ENCODE measurements around the gene LARGE1.
A peak's percentile ranks its signal among the peaks of the same experiment; 100 is the strongest.

Gene LARGE1

DNA sequence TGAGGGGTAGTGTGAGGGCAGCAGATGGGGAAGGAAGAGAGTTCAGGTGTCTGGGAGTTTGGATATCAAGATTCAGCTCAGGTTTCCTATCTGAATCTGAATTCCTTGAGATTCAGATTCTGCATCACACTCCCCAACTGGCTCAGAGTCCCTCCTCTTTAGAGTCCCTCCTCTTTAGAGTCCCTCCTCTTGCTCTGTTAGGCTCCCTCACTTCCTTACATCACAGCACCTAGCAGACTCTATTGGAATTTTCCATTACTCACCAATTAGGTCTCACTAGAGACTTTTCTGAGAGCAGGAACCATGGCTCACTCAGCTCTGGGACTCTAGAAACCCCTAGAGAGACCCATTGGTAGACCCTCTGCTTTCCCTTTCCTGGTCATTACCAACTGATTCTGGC is 558.7 kb downstream of the LARGE1 start:
- no peak for DNase-seq (ENCODE audit: low spot score)

DNA sequence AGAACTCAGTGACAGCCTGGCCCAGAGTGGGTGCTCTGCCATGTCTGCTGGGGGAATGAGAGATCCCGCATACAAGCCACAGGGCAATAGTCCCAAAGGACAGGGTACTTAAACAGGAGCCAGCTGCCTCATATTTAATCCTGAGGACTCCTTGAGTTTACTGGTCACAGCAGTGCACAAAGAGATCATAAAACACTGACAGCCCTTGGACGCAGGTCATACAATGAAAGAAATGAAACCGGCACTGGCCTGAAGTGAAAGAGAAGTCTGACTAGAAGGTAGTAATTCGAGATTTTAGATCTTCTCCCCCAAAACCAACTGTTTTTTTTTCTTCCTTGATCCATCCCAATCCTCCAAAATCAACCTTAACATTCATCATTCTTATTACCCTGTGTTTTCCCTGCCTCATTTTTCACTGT is 562.3 kb downstream of the LARGE1 start:
- no peak for DNase-seq (ENCODE audit: low spot score)

DNA sequence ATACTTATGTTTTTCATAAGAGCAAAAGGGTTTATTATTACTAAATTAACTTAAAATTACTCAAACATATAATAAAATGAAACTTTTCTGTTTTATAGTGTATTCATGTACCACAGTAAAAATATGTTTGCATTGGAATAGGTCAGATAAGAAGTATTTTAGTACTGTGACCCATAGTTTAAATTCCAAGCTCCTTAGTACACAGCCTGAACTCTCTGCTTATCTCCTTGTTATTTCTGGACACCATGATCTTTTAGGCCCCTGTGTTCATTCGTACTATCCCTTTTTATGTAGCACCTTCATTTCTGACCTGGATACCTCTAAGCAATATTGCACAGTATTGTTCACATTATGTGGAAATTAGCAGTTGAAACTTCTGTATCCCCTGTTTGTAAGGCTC is 565.3 kb downstream of the LARGE1 start:
- DNase-seq (ENCODE audit: low spot score) = no peak

DNA sequence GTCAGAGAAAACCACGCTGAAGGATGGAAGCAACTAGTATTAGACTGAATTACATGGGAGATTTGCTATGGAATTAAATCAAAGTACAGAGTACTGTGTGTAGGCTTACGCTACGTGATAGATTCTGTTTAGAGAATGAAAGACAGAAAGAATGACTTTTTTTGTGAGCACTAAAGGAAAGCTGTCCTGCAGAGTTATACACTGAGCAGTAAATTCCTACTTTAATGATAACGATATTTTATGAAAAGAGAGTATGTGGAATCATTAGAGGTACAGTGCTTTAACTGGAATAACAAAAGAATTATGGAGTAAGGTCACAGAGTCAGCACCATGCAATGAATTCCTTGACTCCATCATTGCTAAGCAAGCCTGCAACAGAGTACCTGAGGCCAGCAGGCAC is 566.8 kb downstream of the LARGE1 start:
- DNase-seq (ENCODE audit: low spot score) = no peak

DNA sequence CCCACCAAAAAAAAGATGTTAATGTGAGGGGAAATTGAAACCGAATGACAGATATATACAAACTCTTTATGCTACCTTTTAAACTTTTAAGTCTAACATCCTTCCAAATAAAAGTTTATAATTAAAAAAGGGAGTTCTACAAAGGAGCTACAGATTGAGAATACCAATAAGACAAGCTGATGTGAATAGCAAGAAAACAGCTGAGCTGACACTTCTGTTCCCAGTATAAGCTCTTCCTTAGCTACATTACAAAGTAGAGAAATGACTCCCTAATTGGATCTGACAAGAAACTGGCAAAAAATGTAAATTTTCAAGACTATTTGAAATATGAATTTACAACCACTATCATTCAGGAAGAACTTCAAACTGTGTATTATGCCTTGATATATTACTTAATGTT is 567.5 kb downstream of the LARGE1 start:
- DNase-seq (ENCODE audit: low spot score) = no peak

DNA sequence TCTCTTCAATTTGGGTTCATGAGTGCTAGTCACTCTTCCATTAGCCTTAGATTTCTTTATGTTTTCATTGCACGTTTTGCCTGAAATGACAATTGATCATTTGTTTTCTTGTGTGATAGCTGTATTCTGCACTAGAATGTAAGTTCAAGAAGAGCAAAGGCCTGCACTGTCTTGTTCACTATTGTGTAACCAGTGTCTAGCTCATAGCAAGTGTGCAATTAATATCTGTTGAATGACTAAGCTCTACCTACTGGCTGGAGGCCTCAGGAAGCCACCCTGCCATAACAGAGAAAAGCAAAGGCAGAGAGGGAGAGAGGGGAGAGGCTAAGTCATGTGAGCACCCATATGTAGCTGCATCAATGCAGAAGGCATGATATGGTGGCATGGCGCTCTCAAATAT is 569.3 kb downstream of the LARGE1 start:
- DNase-seq (ENCODE audit: low spot score) = no peak

DNA sequence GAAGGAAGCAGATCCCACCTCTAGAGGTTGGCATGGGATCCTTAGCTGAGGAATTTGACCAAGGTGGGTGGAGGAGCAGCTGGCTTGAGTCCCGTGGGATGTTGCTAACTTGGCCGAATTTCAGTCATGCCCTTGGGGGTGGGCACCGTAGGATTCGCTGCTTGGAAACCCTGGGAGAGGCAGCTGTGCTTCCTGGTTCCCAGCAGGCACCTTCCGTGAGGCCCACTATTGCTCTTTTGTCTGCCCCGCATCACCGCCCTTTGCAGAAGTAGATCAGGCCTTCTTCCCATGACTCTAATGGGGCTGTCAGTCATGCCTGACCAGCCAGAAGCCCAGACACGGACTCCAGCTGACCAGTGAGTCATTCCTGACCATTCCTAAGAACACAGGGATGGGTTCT is 569.8 kb downstream of the LARGE1 start:
- no peak for DNase-seq (ENCODE audit: low spot score)

DNA sequence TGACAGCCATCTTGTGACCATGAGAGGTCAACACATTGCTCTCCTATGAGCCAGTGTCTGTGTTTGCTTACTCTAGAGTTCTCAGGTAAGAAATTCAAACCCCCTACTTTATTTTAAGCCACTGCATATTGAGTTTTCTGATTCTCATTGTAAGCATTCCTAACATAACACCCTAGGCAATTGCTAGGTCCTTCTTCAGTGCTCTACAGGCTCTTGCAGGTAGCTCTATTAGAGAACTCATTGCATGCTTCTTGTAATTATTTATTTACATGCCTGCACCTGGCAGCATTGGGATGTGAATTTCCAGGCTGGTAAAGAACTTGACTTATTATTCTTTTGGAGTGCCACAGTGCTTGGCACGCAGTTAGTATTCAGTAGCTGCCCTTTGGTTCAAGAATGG is 573.3 kb downstream of the LARGE1 start:
- no peak for DNase-seq (ENCODE audit: low spot score)

DNA sequence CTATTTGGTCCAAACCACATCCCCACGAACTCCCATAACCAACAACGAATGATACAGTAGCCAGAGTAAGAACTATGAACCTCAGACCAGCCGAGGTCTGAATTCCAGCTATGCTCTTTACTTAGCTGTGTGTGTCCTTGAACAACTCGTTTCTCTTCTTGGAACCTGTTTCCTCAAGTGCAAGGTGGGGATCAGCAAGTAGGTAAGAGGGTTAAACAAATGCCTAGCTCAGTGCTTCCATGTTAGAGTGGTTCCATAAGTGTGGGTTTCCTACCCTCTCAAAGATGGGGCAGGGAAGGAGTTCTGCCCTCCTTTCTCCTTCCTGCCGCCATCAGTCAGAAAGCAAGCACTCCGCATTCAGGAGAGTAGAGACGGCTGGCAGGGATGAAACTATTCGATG is 578.7 kb downstream of the LARGE1 start:
- no peak for DNase-seq (ENCODE audit: low spot score)

DNA sequence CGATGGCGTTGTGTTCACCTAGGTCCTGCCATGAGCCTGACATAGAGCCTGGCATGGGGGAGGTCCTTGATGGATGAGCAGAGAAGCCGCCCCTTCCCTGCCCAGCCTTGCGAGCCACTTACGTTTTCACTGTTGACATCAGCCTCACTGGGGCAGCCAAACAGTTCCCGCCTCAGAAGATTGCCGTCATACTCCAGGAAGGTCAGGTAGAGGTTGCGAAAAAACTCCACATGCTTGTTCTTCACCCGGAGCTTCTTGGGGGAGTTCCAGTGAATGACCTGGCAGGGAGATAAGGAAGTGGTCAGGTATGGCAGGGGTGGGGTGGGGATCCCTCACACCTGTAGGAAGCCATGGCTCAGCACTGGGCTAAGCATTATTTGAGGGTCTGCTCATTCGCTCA is 582.8 kb downstream of the LARGE1 start:
- no peak for DNase-seq (ENCODE audit: low spot score)

DNA sequence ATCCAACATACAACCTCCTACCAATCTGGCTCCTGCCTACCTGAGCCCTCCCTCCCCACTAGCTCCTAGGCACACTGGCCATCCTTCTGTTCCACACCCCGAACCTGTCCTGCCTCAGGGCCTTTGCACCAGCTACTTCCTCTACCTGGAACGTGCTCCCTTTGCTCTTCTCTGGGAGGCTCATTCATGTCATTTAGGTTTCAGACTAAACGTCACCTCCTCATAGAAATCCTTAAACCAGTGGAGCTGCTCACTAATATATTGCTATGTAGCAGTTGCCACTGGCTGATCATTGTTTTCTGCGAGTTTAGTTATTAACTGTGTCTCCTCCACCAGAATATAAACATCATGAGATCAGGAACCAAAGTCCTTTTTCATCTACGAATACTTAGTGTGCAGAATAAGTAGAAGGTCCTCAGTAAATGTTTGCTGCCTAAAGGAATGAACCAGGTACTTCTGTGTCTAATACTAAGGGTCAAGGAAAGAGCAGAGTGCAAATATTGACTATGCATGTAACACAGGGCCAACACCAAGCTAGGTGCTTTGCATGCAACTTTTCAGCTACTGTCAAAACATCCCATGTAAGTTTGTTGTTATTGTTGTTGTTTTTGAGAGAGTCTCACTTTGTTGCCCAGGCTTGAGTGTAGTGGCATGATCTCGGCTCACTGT is 584.5 kb downstream of the LARGE1 start:
- DNase-seq (ENCODE audit: low spot score) = no peak

DNA sequence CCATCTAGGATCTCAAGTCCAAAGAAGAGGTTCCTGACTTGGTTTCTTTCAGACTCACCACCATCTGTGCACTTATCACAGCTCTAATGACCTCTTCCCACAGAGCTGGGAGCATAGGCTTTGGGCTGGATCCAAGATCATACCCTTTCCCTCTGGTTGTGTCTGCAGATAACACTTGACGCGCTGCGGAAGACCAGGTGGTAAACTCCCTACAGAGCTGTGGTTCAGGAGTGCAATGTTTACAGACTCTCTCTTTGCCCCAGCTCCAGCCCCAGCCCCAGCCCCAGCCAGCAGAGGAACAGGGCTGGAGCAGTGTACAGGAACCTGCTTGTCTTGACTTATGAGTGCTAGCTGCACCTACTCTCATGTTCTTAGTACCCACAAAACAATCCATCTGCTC is 587.7 kb downstream of the LARGE1 start:
- no peak for DNase-seq (ENCODE audit: low spot score)

DNA sequence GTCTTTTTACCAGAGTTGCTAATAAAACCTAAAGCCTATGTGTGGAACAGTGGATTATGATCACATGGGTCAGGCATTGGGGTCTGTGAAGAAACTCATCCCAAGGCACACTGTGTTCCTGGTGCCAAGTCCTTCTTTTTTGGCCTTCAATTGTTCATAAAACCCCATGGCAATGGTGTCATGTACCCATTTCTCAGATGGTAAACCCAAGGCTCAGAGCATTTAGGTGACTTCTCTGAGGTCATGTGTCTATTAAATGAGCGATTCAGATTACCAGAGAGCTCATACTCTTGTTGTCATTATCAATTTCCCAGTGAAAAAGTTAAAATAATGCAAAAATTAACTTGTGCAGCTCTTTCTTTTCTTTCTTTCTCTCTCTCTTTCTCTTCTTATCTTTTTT is 589.3 kb downstream of the LARGE1 start:
- DNase-seq (ENCODE audit: low spot score) = no peak

DNA sequence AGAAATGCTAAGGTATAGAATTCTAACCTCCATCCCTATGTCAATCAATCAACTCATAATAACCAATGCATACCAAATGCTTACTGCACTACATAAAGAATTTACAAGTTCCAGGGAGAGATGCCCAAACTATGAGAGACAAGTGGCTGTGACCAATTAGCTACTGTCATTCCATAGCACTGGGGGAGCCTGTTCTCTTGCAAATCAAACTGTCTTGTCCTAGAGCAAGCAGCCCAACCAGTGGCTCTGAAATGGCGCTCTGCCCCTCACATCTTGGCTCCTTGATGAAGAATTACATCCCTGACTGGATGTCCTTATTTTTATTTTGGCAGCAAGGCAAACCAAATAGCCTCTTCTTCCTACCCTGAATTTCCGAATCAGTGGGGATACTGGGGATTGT is 589.7 kb downstream of the LARGE1 start:
- DNase-seq (ENCODE audit: low spot score) = no peak

DNA sequence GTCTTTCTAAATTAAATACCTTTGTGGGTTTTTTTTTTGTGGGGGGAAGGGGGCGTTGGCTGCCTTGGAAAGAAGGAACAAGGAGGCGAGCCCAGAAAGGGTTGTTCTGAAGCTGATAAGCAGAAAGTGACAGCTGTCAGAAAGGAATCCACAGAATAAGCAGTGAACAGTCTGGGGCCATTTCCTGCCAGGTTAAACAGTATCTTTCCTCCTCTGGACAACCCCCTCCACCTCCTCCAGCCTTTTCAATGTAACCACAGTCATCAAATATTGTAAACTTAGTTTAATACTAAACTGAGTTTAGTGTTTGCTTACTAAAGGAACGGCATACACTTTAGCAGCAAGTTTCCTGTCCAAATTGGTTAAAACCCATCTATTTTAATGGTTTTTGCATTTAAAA is 590.9 kb downstream of the LARGE1 start:
- no peak for DNase-seq (ENCODE audit: low spot score)

DNA sequence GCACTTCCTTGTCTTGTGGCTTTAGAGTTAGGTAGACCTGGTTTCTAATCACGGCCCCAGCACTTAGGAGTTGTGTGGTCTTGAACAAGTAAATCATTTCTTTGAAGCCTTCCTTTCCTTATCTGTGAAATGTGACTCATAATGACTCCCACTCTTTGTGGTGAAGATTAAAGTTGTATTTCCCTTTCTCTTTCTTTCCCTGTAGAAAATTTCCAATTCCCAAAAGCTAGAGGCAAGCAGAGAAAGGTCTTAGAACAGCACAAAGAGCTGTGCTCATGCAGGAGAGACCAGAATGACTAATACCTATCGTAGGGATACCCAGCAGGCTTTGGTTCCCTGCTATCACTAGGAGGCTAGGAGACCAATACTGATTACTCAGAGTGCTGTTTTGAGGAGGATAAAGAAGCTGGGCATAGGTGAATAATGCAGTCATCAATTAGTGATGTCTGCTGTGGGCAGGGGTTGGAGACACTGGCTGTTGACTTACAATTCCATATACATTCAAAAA is 591.4 kb downstream of the LARGE1 start:
- DNase-seq (ENCODE audit: low spot score) = no peak

DNA sequence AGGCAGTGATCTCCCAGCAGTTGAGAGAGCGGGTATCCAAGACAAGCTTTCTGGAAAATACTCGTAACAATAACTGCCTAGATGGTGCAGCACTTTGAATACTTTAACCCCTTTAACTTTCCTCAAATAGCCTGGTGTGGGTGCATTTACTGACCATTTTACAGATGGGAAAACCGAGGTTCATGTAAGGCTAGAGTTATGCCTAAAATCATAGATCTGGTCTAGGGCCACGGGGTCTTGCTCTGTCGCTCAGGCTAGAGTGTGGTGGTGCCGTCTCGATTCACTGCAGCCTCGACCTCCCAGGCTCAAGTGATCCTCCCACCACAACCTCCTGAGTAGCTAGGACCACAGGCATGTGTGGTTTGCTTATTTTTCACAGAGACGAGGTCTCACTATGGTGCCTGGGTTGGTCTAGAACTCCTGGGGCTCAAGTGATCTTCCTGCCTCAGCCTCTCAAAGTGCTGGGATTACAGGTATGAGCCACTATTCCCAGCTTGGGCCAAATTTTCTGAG is 592.9 kb downstream of the LARGE1 start:
- DNase-seq (ENCODE audit: low spot score) = no peak

DNA sequence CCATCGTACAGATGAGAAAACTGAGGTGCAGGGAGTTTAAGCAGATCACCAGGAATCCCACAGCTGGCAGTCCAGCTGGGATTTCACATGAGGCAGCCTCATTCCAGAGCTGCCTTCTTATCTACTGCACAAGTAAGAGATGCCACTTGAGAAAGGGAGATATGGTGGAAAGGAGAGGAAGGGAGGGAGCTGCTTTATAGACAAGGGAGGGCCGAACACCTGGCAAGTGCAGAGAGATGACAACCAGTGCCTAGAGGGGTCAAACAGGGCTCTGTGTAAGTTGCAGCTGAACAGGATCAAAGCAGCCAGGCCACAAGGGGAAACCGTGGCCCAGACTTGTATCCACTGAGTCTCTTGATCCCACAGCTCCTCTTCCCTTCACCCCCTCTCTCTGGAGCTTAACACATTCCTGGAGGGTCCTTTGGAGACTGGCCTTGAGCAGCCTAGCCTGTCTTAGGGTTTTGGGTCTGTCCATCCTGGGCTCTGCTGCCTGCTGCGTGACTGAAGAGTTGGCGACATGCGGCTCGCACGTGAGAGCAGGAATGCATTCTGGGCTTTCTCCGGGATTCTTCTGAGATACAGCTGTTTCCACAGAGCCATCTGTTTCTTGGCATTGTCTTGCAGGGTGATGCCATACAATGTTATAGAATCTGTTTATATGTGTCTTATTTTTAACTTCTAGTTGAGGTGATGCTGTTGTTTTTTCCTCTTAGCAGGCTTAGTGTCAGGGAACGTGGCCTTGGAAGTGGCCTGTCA is 593.6 kb downstream of the LARGE1 start:
- no peak for DNase-seq (ENCODE audit: low spot score)

DNA sequence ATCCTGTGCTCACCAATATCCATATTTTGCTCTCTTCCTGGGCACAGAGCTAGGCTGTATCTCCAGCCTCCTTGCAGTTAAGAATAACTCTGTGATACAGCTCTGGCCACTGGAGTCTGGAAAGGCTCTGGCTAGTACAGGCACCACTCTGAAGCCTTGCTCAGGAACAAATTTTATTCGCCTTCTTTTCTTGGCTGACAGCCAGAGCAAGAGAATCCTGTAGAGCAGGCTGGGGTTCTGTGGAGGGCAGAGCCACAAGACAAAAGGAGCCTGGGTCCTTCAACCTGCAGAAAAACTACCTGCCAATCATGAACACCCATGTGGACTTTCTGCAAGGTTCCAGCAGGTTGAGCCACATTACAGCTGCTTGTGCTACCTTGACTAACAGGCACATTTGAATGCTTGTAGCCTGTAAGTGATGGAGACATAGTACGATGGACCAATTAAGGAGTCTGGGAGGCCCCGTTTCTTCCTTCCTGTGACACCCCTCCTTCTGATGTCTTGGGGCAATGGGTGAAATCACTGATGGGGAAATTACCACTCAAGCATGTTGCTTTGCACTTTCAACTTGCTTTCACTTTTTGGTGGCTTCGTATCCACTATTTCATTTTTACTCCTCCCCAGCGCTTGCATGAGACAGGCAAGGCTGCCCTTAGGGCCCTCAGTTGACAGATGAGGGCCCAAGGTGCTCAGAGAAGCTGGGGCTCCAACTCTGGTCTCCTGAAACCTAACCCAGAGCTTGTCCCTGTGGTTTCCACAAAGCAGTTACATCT is 594.9 kb downstream of the LARGE1 start:
- peak; percentile 65 for DNase-seq (ENCODE audit: low spot score)

DNA sequence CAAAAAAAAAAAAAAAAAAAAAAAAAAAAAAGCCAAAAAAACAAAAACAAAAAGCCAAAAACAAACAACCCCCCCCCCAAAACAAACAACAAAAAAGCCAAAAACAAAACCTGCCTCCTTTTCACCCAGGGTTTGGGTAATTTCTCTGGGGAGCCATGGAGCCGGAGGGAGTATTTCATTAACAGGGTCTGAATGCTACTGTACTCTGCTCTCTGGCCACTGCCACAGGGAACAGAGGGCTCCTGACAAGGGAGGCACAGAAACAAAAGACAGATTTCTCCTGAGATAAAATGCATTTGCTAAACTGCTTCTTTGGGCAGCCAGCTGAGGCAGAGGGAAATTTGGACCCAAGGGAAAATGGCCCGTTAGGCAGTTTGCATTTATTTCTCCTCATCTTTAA is 596.0 kb downstream of the LARGE1 start:
- no peak for DNase-seq (ENCODE audit: low spot score)

DNA sequence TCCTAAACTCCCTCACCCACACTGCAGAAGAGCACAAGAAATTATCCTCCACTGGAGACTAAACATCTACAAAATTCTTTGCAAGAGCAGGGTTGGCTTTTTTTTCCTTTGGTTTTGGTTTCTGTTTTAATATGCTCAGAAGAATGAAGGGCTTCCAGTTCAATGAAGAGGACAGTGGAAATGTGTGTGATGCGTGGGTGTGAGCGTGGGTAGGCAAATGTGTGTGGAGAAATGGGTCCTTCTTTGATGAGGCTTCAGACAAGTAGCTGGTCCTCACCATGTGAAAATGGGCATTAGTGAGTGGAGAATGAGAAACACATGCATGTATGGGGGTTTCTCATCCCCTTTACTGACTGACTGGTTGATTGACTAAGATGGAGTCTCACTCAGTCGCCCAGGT is 598.8 kb downstream of the LARGE1 start:
- DNase-seq (ENCODE audit: low spot score) = no peak

DNA sequence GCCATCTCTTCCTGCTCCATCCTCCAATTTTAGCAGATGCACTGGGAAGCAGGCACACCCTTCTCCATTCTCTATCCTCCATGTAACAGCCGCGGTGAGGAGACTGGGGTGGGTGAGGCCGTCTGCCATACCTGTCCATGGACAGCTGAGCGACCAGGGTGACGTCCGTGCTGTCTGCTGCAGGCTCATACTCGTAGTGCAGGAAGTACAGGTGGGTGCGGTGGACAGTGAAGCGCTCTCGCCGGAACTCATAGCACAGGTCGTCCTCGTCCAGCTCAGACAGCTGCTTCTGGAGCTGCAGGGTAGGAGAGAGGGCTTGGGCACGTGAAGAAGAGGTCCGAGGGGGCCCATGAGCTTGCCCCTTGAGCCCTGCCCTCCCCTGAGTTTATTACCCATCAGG is 604.3 kb downstream of the LARGE1 start:
- no peak for DNase-seq (ENCODE audit: low spot score)

DNA sequence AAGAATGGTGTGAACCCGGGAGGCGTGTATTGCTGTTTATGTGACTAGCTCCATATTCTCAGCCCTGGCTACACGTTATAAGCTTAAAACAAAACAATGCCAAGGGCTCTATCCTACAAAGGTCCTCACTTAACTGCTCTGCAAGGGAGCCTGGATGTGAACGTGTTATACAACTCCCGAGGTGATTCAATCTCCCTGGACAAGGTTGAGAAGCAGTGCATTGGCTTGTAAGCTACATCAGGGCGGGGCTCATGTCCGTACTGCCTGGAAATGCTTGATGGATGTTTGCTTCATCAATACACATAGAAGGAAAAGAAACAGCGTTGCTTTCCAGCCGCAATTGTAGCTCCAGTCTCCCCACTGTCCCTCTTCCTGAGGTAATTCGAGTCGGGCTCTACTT is 605.2 kb downstream of the LARGE1 start:
- DNase-seq (ENCODE audit: low spot score) = no peak
